Kidney glomerular epithelial cell (primary cell): ENCODE data around the gene LRMDA.

Experiments used
- DNase-seq: peaks from one replicate; lab custom pipeline; 2025; lab: John Stamatoyannopoulos, UW

Gene LRMDA

DNA sequence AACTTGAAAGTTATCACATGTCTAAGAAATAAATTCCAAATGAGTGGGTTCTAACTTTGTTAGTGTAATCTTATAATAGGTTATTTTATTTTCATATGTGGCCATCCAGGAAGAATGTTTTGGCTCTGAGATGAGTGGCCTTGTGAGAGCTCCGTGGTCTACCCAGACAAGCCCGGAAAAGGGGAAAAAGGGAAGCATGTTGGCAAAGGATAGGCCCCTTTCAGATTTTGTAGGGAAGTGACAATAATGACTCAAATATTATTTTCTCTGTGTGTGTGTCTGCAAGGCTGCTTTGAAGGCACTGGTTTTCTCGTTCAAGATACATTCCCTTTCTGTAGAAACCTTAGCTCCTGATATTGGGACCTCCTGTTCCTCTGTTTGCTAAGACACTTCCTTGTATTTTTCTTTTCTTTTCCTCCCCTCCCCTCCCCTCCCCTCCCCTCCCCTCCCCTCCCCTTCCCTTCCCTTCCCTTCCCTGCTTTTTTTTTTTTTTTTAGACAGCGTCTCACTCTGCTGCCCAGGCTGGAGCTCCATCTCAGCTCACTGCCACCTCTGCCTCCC, 240.8 kb downstream of the LRMDA start:
- no peak for DNase-seq

DNA sequence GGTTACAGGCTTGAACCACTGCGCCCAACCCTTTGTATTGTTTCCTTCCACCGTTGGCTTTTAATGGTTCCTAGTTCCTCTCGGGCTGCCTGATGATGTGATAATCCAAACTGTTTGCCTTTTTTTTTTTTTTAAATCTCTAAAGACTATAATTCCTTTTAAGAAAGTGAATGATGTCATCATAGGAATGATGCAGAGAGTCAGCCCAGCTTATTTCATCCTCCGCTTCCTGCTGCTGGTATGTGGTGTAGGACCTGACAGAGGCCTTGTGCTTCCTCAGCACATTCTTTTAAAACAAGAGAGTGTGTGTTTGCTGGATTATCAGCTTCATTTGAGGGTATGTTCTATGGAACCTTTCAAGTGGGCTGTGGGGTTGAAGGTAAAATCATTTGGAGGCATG, 241.4 kb downstream of the LRMDA start:
- peak; percentile 47 for DNase-seq

DNA sequence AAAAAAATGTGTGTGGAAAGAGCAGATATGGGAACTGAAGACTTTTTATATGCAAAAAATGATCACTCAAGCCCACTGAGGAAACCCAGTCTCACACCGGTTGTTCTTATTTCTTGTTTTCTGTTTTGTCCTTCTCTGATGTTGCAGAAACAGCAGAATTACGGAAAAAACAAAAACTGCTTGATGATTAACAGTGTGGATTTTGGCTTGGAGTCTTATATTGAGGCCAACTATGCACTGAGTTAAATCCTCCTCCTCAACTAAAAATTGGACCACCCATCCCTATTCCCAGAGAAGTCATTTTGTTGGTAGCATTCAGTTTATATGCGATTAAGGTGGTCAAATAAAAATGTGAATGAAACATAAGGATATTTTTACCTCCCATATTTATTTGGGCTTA, 246.1 kb downstream of the LRMDA start:
- DNase-seq = no peak

DNA sequence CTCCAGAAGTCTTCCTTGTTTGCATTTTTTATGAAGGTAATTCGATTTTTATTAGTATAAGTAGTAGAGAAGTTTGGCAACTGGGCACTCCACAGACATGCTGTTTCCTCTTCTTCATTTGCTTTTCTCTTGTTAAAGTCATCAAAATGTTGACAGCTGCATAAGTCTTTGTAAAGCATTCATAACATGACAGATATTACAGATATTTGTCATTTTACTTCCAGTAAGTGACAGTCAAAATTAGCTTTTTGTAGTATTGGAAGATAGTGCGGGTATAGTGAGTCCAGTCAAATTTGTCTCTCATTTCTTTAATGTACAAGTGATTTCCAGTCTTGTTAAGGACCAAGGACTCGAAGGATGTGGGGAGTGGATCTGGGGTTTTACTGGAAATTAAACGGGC, 247.1 kb downstream of the LRMDA start:
- no peak for DNase-seq

DNA sequence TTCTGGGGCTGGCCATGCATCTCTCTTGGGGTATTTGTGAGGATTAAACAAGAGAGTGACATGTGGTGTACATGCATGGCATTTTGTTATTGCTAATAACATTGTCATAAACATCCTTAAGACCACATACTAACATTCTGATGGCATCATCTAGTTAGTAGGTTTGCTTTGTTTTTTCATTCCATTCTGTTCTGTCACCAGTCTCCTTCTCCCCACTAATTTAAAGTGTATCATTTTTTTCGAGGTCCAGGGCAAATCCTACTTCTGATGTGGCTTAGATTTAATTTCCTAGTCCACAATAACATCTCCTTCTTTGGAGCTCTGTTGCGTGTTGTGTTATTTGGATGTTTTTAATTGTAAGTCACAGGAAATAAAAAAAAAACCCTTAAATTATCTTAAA, 248.1 kb downstream of the LRMDA start:
- no peak for DNase-seq

DNA sequence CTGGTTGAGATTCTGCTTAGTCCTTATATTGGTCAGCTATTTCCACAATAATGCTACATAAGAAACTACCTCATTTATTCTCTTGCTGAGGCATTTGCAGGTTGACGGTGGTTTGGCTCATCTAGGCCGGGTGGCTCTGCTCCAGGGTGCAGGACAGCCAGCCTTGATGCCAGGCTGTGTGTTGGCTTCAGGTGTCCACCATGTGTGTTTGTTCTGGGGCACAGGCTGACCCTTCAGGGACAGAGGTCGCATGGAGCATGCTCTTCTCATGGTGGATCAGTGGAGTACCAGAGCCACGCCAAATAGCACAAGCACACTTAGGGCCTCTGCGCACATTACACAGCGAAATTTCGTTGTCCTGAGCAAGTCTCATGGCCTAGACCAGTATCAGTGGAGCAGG, 249.9 kb downstream of the LRMDA start:
- no peak for DNase-seq

DNA sequence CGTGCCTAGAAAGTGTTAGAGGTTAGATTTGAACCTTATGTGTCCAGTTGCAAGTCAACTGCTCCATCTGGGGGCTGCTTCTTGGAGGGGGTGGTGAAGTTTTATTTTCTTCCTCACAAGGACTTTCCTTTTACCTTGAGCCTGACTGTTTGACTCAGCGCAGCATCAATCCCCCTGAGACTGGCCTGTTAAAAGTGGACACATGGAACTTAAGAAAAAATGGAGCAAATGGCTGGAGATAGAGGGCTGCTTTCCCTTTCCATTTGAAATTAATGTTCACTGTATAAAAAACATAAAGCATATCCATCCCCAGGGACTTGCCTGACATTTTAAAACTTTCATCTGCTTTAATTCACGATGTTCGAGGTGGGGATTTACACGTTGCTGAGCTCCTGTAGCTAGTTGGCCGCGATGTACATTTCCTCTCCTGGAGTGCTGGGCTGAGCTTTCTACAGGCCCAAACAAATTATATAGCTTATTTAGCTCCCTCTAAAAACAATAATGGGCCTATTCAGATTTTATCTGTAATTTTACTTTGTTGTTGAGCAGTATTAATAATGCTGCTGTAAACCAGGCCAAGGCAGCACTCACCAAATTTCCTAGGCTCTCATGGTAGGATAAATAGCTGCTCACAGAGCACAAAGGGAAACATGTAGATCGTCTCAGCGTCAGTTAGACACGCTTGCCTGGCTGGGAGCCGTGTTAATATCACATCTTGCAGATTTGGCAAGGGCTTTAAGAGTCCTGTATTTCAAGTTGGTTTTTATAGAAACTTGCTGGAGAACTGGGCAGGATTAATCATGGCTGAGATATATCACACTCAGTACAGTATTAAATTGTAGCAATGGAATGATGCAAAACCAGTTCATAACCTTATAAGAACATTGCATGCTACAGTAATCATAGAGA, 251.5 kb downstream of the LRMDA start:
- no peak for DNase-seq

DNA sequence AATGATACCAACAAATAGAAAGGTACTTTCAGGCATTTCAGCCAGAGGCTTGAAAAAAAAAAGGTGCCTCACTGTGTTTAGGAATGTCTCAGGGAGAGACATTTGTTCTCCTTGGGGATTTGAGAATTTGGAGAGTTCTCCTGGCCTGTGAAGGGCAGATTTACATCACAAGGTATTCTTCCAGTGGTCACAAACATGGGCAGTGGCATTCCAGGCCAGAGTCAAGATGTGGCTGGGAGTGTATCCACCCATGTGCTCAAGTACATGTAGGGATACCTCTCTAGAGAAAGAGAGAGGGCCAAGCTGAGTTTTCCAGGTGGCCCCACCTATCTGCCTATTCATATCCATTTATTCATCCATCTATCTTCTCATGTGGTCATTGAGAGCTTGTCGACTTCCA, 253.8 kb downstream of the LRMDA start:
- DNase-seq = no peak

DNA sequence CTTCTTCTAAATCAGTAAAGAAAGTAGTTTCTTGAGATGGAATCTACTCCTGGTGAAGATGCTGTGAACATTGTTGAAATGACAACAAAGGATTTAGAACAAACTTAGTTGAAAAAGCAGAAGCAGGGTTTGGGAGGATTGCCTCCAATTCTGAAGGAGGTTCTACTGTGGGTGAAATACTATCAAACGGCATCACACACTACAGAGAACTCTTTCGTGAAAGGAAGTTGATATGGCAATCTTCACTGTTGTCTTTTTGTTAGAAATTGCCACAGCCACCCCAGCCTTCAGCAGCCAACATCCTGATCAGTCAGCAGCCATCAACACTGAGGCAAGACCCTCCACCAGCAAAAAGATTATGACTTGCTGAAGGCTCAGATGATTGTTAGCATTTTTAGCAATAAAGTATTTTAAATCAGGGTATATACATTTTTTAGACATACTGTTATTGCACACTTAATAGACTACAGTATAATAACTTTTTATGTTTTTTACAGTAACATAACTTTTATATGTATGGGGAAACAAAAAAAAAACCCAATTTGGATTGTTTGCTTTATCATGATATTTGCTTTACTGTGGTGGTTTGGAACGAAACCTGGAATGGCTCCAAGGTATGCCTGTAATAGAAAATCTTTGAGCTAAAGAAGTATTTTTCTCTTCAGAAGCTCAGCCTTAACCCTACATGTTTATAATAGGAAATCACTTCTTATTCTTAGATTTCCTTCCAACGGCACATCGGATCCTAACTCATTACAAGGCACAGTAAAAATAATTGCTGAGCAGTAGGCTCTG, 257.3 kb downstream of the LRMDA start:
- no peak for DNase-seq

DNA sequence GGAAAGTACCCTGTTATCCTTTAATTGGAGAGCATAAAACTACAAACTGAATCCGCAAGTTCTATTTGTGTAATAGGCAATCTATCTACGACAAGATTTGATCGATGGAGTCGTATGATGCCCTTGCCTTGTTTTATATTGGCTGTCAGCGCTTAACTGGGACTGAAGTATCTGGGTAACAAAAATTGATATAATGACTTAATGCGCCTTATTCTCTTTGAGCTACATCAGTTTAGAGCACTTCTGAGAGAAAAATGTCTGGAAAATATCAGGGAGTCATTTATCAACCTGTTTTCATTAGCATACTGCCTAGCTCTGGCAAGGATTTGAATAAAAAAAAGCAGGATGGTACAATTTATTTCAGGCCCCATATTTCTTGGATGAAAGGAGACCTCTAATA, 262.1 kb downstream of the LRMDA start:
- DNase-seq = no peak

DNA sequence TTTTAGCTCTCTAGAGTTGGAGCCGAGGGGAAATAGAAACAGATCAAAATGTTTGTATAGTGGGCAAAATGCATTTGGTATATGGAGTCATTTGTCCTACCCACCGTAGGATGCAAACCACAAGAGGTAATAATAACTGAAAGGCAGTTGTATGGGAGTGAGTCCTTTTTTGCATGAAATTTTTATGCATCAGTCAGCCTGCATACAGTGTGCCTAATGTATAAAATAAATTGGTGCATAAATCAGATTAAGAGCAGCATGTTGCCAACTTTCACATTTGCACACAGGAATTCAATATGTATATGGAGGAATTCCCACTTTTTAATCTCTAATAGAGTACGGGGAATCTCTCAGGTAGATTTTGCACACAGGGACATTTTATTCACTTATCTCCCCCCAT, 262.8 kb downstream of the LRMDA start:
- no peak for DNase-seq

DNA sequence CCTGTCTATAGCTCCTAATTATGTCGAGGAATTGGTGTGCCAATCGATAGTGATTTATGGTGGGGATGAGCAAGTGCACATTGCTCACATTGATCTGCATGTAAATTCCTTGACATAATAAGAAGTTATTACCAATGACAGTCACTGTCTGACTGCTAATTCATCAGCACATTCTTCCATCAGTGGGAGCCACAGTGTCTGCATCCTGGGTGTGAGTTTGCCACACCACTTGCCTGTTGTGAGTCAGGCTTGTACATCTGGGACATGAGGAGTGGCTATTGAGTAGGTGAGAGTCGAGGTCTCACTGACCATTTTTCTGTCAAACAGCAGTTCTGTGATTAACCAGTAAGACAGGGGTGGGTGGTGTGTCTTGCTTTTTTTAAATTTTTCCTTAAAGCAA, 263.4 kb downstream of the LRMDA start:
- DNase-seq = no peak

DNA sequence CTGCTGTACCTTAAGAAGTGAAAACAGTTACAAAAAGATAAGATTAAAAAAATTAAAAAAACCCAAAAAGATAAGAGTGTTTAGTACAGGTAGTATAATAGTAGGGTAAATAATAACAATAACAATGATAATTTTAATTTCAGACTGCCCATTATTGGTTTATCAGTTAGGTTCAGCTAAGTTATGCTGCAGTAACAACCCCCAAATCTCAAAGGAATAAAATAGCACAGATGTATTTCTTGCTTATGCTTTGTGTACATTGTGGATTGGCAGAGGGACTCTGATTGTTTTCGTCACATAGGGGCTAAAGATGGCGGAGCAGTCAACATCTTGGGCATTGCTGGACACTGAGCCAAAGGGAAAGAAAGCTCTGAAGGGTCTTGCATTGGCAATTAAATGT, 264.6 kb downstream of the LRMDA start:
- DNase-seq = no peak

DNA sequence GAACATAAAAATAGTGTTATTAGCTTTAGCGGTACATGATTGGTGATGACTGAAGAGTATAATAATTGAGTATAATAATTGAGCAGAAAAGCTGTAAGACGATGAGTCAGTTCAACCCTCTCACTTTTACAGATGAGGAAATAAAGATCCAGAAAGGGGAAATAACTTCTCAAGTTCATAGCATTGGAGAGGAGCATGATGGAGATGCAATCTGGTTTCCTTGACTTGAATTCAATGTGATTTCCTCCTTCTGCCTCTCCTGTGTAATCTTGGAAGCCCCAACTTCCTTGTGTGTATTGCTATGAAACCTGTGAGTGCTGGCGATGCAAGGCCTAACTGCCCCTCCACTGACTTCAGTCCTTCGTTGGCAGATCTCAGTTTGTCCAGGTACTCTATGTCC, 265.1 kb downstream of the LRMDA start:
- DNase-seq = no peak

DNA sequence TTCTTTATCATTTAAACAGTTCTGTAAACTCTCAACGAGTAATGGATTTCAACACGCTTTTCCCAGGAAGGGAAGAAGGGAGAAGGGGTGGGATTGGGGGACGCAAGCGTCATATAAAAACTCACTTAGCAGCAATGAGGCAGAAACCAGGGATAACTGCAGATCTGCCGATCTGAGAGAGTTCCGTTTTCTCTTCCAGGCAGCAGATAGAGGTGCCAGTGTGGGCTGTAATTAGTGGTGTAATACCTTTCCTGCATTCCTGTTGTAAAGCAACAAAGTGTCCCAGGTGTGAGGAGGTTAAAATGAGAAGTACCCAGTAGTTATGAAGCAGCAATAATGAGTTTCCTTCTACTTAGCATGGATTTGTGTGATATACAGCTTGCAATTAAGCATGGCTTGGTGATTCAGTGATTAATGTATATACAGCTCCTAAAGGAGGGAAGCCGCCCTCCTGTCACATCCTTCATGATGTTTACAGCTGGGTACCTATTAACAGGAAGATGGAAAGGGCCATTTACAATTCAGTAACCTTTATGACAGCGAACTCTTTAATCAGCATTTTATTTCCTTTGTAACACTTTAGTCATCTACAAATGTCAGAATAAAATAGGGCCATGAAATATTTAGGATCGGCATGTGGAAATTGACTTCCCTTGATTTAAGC, 271.9 kb downstream of the LRMDA start:
- no peak for DNase-seq

DNA sequence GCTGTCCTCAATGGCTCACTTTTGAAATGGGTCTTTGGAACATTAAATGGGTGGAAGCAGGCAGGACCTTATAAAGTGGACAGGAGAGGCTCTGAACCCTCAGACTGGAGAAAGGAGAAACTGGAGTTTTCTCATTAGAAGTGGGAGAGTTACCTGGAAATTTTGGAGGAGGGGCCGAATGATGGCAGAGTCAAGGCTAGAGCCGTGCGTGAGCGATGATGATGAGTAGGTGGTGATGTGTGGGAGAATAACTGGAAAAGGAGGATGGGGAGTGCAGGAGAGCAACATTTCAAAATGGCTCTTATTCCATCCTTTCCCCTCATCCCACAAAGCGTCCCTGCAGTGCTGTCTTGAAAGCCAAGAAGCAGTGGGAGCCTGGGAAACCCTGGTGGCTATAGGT, 274.0 kb downstream of the LRMDA start:
- no peak for DNase-seq

DNA sequence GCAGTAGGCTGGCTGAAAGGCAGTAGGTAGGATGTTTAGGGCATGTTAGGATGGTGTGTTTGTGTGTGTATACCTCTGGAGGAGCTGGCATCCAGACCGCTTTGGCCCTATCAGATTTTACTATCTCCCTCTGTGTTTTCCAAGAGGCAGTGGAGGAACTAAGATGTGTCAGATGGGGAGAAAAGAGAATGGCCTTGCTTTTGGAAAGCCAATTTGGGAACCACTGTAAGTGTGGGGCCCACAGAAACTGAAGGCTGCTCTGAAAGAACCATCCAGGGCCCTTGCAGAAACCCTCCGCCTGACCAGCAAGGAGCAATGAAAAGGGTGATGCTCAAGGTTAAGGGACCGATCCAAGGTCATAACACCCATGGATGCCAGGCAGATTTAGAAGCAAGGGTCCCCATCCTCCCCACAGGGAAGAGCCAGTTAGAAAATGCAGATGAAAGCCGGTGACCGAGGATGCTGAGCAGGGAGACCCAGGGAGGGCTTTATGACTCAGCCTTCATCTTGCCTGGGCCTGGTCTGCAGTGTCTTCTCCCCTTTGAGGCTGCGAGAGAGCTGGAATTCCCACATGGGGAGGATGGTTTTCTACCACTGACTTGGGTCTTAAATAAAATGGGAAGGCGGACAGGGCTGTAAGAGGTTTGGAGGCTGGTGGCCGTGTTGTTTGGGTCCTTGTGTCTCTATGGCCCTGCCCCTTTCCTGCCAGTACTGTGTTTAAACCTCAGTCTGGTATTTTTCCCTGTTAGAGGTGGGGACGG, 275.8 kb downstream of the LRMDA start:
- no peak for DNase-seq

DNA sequence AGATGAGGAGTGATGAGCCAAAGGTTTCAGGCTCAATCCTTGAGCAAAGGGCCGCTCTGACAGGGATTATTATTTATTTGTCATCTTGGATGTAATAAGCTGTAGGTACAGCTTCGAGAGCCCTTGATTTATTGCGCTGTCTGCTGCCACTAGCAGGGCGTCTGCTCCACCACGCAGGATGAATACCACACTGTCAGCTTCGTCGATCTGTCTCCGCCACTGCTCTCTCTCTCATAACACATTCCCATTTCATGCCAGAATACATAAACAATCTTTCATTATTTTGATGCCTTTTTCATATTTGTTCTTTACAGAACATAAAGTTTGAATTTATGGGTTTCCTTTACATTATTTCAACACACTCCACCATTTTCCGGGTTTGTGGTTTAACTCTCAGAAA, 276.6 kb downstream of the LRMDA start:
- no peak for DNase-seq

DNA sequence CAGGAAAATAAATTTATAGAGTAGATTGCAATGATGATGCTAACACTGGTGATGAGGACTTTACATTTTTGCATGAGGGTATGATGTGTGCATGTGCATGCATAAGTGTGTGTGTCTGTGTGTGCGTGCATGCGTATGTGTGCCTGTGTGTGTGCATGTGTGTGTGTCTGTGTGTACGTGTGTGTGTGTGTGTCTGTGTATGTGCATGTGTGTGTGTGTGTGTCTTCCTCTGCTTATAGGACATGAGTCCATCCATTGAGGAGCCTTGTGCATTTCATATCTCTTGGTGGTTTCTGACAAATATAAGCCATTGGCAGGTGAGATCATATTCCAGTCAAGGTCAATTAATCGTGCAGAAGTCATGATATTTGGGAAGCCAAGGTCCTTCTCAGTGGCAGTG, 277.8 kb downstream of the LRMDA start:
- no peak for DNase-seq

DNA sequence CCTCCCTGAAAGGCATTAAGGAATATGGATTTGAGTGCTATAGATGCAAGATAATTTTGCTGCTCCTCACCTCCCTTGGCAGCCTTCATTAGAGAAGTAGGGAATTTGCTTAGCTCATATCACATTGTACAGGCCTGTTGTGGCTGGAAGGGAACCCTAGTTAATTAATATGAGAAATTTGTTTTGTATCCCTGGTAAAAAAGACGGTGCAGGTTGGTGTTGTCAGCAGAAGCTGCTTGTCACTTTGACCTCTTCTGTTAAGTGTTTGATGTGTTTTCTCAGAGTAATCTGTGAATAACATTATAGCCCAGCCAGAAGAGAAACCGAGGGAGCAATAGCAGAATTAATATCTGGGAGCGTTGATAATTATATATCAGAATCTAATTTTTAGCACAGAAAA, 278.4 kb downstream of the LRMDA start:
- DNase-seq = no peak

DNA sequence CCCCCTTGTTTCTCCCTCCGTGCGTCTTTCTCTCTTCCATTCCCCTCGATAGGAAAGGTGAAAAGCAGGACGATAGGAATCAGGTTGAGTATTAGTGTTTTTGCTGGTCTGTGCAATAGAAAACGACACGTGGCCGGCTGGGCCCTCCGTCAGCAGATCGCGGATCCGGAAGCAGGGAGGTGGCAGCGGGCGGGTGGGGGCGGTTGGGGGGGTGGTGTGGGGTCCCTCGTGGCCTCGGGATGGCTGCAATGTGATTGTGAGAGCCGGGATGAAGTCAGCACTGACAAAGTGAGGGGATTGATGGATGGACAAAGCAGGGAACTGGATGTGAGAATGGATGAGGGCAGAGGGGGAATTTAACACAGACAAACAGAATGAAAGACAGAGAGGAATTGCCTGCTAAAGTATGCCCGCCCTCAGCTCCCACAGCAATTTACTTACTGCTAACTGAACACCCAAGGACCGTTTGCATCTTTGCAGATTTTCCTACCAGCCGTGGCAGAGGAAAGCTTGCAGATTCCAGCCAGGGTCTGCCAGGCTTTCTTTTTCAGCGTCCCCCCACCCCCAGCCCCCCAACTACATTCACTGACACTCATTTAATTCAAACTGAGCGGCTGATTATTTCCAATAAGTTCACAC, 280.9 kb downstream of the LRMDA start:
- no peak for DNase-seq
